NOMO-1 treated with dmso at 0.1 percent for 144 hours (cell line): Measurements from ENCODE around the gene NR1H4.
"Not testable (repeated sequence)": the region's sequence is repeated elsewhere in the genome, so short reads cannot be mapped to it uniquely, and the experiment has no call there.

ENCODE experiments used
- DNase-seq: peaks from one replicate; lab custom pipeline; 2025; ENCODE audit not compliant: unreplicated experiment; lab: John Stamatoyannopoulos, UW

The NR1H4 gene

GRCh38 chr12:100473716-100474150 is at the start of gene NR1H4:
NR1H4 (plus strand) TSS chr12:100473866; CDS start chr12:100493324, 19,458 bp downstream.
- no peak for DNase-seq

GRCh38 chr12:100426145-100426544 is 47.5 kb upstream of the NR1H4 start:
- no peak for DNase-seq

DNA sequence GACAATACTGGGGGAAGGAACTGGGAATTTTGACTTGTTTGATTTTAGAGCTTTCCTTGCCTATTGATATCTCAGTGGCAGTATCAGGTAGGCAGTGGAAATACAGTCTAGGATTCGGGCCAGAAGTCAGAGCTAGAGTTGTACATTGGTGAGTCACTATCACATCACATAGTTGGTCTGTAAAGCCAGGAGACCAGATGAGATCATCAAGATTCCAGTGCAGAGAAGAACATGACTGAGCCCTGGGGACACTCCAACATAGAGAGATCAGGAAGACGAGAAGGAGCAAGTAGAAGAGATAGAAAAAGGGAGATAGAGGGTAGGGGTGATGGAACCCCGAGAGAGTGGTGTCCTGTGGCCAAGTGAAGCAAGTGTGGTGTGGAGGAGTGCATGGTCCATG is 46.6 kb upstream of the NR1H4 start:
- no peak for DNase-seq

DNA sequence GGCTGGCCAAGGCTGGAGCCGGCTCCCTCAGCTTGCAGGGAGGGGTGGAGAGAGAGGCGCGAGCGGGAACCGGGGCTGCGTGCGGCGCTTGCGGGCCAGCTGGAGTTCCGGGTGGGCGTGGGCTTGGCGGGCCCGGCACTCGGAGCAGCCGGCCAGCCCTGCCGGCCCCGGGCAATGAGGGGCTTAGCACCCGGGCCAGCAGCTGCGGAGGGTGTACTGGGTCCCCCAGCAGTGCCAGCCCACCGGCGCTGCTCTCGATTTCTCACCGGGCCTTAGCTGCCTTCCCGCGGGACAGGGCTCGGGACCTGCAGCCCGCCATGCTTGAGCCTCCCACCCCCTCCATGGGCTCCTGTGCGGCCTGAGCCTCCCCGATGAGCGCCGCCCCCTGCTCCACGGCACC is 43.4 kb upstream of the NR1H4 start:
- not testable (repeated sequence) for DNase-seq

- no peak for DNase-seq
Observed at GRCh38 chr12:100433701-100434100, 40.0 kb upstream of the NR1H4 start.

DNA sequence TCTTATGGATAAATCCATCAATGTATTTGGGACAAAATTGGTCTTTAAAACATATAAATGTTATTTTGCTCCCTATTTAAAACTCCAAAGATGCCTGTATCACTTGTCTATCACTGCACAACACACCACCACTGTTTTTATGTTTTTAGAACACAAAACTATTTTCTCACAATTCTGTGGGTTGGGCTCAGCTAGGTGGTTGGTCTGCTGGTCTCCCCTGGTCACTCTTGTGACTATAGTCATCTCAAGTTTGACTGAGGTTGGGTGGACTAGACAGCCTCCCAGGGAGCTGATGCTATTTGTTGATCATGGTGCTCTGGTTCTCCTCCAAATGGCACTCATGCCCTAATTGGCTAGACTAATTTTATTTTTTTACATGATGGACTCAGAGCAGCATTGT is 39.5 kb upstream of the NR1H4 start:
- no peak for DNase-seq

- DNase-seq: no peak
Observed at GRCh38 chr12:100435957-100436356, 37.7 kb upstream of the NR1H4 start.

- DNase-seq: no peak
Observed at GRCh38 chr12:100437038-100437841, 36.4 kb upstream of the NR1H4 start.

DNA sequence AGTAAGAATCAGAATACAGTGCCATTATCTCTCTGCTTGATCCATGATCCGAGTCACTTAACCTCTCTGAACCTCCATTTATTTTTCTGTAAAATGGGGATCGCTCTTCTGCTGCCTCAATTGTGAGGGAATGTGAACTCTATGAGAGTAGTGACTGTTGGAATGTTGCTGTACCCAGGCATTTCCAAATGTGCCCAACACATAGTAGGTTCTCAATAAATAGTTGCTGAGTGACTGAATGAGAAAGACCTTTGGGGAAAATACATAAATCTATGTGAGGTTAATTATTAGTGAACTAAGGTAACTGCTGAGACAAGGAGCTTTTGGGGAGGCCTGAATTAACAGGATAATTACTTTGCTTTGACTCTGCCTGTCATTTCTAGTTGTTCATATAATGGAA is 33.9 kb upstream of the NR1H4 start:
- no peak for DNase-seq

DNA sequence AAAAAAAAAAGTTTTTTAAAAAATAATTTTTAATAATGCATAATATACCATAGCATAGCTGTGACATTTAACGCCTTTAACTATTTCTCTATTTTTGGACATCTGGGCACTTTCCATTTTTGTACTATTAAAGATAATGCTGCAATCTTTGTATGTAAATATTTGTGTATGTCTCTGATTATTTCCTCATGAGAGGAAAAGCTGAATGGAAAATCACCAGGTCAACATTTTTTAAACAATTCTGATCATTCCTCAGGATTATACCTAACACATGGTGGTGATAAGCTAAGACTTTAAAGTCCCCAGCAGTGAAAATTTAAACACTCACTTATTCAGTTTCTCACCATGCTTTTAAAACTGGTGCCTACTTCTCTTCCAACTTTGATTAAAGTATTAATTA is 31.3 kb upstream of the NR1H4 start:
- no peak for DNase-seq

- no peak for DNase-seq
Observed at GRCh38 chr12:100443434-100443833, 30.2 kb upstream of the NR1H4 start.

DNA sequence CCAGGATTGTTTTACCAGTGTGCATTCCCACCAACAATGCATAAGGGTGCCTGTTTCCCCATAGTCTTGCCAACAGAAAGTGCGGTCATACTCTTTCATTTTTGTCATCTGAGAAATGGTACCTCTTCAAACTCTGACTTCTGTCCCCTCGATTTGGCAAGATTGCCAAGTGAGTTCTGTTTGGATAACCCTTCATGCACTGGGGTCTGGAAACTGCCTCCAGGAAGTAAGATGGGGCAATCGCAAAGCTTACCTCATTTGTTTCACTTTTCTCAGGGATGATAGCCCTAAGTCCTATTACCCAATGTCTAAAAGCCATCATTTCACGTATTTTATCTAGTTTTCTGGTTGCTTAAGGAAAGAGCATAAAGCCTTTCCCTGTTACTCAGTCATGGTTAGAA is 28.6 kb upstream of the NR1H4 start:
- DNase-seq: peak; percentile 20

DNA sequence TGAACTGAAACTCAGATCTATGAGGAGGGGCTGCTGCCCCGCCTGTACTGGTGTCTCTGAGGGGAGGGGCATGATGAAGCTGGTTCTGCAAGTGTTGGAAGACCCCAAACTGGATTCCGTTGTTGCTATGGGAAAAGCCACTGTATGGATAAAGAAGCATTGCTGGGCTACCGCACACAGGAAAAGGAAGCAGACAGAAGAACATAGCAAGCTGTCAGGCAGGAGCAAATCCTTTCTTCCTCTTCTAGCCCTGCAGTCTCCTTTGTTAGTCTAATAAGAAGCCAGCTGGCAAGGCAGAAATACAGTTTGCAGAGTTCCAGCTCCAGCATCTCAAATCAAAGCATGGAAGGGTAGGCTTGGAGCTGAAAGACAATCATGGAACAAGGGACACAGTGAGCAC is 26.3 kb upstream of the NR1H4 start:
- DNase-seq: no peak

GRCh38 chr12:100448656-100449055 is 25.0 kb upstream of the NR1H4 start:
- DNase-seq: no peak

DNA sequence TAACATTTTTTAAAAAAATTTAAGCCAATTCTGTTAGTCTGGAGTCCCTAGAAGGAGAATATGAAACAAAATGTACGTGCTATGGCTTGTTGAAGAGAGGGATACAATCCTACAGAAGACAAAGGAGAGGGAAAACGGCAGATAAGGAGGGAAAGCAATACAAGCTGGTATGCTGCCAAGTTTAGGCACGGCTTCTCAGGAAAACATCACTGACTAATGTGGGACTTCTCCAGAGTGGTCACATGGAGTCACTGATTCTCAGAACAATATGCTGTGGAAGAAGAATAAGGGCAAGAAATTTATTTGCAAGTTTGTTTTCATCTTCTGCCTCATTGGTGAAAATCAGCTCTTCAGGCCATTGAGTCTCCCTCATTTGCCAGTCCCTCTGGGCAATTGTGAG is 22.9 kb upstream of the NR1H4 start:
- DNase-seq: no peak

GRCh38 chr12:100453951-100454350 is 19.7 kb upstream of the NR1H4 start:
- no peak for DNase-seq

DNA sequence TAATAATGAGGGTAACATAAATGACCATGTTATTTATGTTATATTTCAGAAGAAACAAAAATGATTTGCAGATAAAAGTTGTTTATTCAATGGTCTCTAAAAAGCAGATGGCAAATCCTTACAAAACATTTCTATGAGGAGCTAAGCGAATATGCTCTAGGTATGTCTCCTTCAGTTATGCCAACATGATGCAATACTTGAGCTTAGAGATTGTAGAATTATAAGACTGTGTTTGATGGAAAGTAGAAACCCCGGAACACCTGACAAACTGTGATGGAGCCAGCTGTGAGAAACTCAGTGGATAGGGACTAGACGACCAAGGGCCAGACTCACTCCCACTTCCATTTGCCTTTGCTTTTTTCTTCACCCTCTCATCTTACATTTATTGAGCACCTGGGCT is 17.8 kb upstream of the NR1H4 start:
- no peak for DNase-seq

GRCh38 chr12:100458191-100458590 is 15.5 kb upstream of the NR1H4 start:
- DNase-seq: no peak

- DNase-seq: no peak
Observed at GRCh38 chr12:100460702-100461101, 13.0 kb upstream of the NR1H4 start.

- DNase-seq: no peak
Observed at GRCh38 chr12:100461330-100461973, 12.2 kb upstream of the NR1H4 start.

- no peak for DNase-seq
Observed at GRCh38 chr12:100463661-100464060, 10.0 kb upstream of the NR1H4 start.

DNA sequence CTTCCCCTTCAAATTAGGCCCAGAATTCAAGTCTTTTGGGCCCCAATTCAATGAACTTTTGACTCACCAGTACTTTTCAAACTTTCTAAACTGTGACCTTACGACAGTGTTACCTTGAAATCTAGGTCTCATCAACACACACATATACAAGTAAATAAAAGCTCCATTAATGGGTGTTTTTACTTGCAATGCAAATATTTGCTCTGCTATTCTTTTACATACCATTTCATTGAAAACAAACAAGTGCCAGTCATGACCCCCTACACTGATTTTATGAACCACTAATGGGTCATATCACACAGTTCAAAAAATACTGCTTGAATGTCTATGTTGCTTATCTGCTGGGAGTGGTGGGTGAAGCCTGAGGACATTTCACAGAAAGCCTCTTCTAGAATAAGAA is 9.1 kb upstream of the NR1H4 start:
- DNase-seq: no peak

DNA sequence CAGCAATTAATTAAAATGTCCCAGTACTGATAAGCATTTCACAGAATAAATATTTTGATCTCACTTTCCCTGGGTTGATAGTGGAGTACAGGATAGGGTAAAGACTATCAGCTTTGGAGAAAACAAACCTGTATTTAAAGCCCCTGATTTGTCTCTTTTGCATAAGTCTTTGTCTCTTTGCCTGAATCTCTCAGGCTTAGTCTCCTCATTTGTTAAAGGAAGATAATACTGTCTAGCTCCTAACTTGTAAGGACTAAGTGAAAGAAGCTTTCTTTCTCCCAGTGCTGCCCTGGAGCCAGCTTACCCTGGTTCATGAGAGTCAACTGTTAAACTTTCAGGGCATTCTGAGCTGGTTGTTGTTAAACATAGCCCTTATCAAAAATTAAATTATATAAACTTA is 5.5 kb upstream of the NR1H4 start:
- no peak for DNase-seq
